ENCODE measurements around the gene HMCN2. TPM values are rescaled to one million over a fixed set of nuclear protein-coding genes. Genes with fewer than 3 reads are reported as not detected.

HMCN2 gene
- total and polyA plus RNA-seq, 2 experiments from 2014 or later: not detected

GRCh38 chr9:130234340-130235260 is 31.0 kb upstream of the HMCN2 start:
- H3K9me3 ChIP-seq (ENCODE audit: low read depth): no peaks in the 10 kb centered on the region
- 0 out of 2 replicates have a peak, but pooled peaks cover 3% of the 10 kb centered on the region for H3K36me3 ChIP-seq (ENCODE audit: low read depth)
- no peaks in the 10 kb centered on the region for H3K27me3 ChIP-seq (replicated peaks; ENCODE audit: insufficient read depth)
- H3K4me3 ChIP-seq: no peak overlapping the region
- no peak overlapping the region for H3K27ac ChIP-seq
- no peak overlapping the region for H3K4me2 ChIP-seq (ENCODE audit: unreplicated experiment)
- H3K9ac ChIP-seq: no peak overlapping the region
- no peaks in the 10 kb centered on the region for H3F3A ChIP-seq (ENCODE audit: insufficient read depth)
- 85% methylated on average over 19 to 26 of the region's 26 CpGs for WGBS, 2 experiments (ENCODE audit: low coverage in 1 of 2, low lambda C conversion rate in 2 of 2, missing lambda C conversion rate in 2 of 2)
- DNase-seq: peak; percentile 32
- no peaks in the 10 kb centered on the region for H4K20me1 ChIP-seq (ENCODE audit: insufficient read depth)
- H3K79me2 ChIP-seq (ENCODE audit: insufficient read depth): no peaks in the 10 kb centered on the region
- no peak overlapping the region for H2AFZ ChIP-seq
- in situ Hi-C loops (cut with MboI): loop anchor here (25.0 kb wide), 1 partner anchor 347 kb away; no protein-coding TSS in a partner anchor
- no peaks in the 10 kb centered on the region for H3K4me1 ChIP-seq (ENCODE audit: insufficient read depth)
- H3K9me2 ChIP-seq (ENCODE audit: insufficient read depth): no peaks in the 10 kb centered on the region
- TF ChIP-seq EZH2 (IDR thresholded peaks at IDR 0.05; ENCODE audit: insufficient read depth, poor library complexity, severe bottlenecking): no peak
- no peak for TF ChIP-seq EZH2phosphoT487 (IDR thresholded peaks at IDR 0.05; ENCODE audit: insufficient read depth, low read depth)

- 46 to 48% methylated on average over 40 to 45 of the region's 45 CpGs for WGBS, 2 experiments (ENCODE audit: low coverage in 1 of 2, low lambda C conversion rate in 2 of 2, missing lambda C conversion rate in 2 of 2)
- Histone ChIP-seq H3K4me1 (ENCODE audit: insufficient read depth) (no peaks in the 10 kb centered on the region), H3K36me3 (ENCODE audit: low read depth) (no peaks in the 10 kb centered on the region), H2AFZ (no peak overlapping the region), H3F3A (ENCODE audit: insufficient read depth) (no peaks in the 10 kb centered on the region), H3K9me3 (ENCODE audit: low read depth) (no peaks in the 10 kb centered on the region), H3K4me3 (no peak overlapping the region), H3K27ac (no peak overlapping the region), H3K9me2 (ENCODE audit: insufficient read depth) (no peaks in the 10 kb centered on the region), H3K9ac (no peak overlapping the region; the same call in 1 of the 2 replicates), H3K27me3 (replicated peaks; ENCODE audit: insufficient read depth) (no peaks in the 10 kb centered on the region), H3K79me2 (ENCODE audit: insufficient read depth) (no peaks in the 10 kb centered on the region), H4K20me1 (ENCODE audit: insufficient read depth) (no peaks in the 10 kb centered on the region), H3K4me2 (ENCODE audit: unreplicated experiment) (no peak overlapping the region)
- TF ChIP-seq EZH2phosphoT487 (IDR thresholded peaks at IDR 0.05; ENCODE audit: insufficient read depth, low read depth) (no peak), EZH2 (IDR thresholded peaks at IDR 0.05; ENCODE audit: insufficient read depth, poor library complexity, severe bottlenecking) (no peak)
- in situ Hi-C loops (cut with MboI): loop anchor here (25.0 kb wide), 1 partner anchor 348 kb away; no protein-coding TSS in a partner anchor
- peak; percentile 65 for DNase-seq
These were observed 29.8 kb upstream of the HMCN2 start for GRCh38 chr9:130235558-130236435.

- Histone ChIP-seq H3K9me2 (ENCODE audit: insufficient read depth) (no peaks in the 10 kb centered on the region), H3F3A (ENCODE audit: insufficient read depth) (no peaks in the 10 kb centered on the region), H3K9me3 (ENCODE audit: low read depth) (no peaks in the 10 kb centered on the region), H3K27me3 (replicated peaks; ENCODE audit: insufficient read depth) (no peaks in the 10 kb centered on the region), H3K4me1 (ENCODE audit: insufficient read depth) (no peaks in the 10 kb centered on the region), H3K4me2 (ENCODE audit: unreplicated experiment) (no peak overlapping the region), H3K27ac (no peak overlapping the region), H3K79me2 (ENCODE audit: insufficient read depth) (no peaks in the 10 kb centered on the region), H3K4me3 (no peak overlapping the region), H3K36me3 (ENCODE audit: low read depth) (no peaks in the 10 kb centered on the region), H3K9ac (no peak overlapping the region), H2AFZ (no peak overlapping the region), H4K20me1 (ENCODE audit: insufficient read depth) (no peaks in the 10 kb centered on the region)
- DNase-seq: no peak
- in situ Hi-C loops (cut with MboI): loop anchor here (25.0 kb wide), 1 partner anchor 349 kb away; no protein-coding TSS in a partner anchor
- TF ChIP-seq EZH2phosphoT487 (IDR thresholded peaks at IDR 0.05; ENCODE audit: insufficient read depth, low read depth) (no peak), EZH2 (IDR thresholded peaks at IDR 0.05; ENCODE audit: insufficient read depth, poor library complexity, severe bottlenecking) (no peak)
- 50 to 60% methylated on average over 9 to 10 of the region's 10 CpGs for WGBS, 2 experiments (ENCODE audit: low coverage in 1 of 2, low lambda C conversion rate in 2 of 2, missing lambda C conversion rate in 2 of 2)
These were observed 29.0 kb upstream of the HMCN2 start for GRCh38 chr9:130236436-130236985.

- no peaks in the 10 kb centered on the region for H3K9me3 ChIP-seq (ENCODE audit: low read depth)
- no peak overlapping the region for H3K4me2 ChIP-seq (ENCODE audit: unreplicated experiment)
- 84 to 87% methylated on average over 10 to 11 of the region's 11 CpGs for WGBS, 2 experiments (ENCODE audit: low coverage in 1 of 2, low lambda C conversion rate in 2 of 2, missing lambda C conversion rate in 2 of 2)
- no peaks in the 10 kb centered on the region for H3K27me3 ChIP-seq (replicated peaks; ENCODE audit: insufficient read depth)
- in situ Hi-C loops (cut with MboI): loop anchor here (25.0 kb wide), 1 partner anchor 350 kb away; no protein-coding TSS in a partner anchor
- TF ChIP-seq EZH2 (IDR thresholded peaks at IDR 0.05; ENCODE audit: insufficient read depth, poor library complexity, severe bottlenecking): no peak
- no peak for TF ChIP-seq EZH2phosphoT487 (IDR thresholded peaks at IDR 0.05; ENCODE audit: insufficient read depth, low read depth)
- no peaks in the 10 kb centered on the region for H4K20me1 ChIP-seq (ENCODE audit: insufficient read depth)
- no peaks in the 10 kb centered on the region for H3K9me2 ChIP-seq (ENCODE audit: insufficient read depth)
- H3K9ac ChIP-seq: no peak overlapping the region
- H3K36me3 ChIP-seq (ENCODE audit: low read depth): no peaks in the 10 kb centered on the region
- no peak overlapping the region for H3K27ac ChIP-seq
- DNase-seq: no peak
- no peaks in the 10 kb centered on the region for H3K4me1 ChIP-seq (ENCODE audit: insufficient read depth)
- no peak overlapping the region for H2AFZ ChIP-seq
- no peak overlapping the region for H3K4me3 ChIP-seq
- no peaks in the 10 kb centered on the region for H3K79me2 ChIP-seq (ENCODE audit: insufficient read depth)
- no peaks in the 10 kb centered on the region for H3F3A ChIP-seq (ENCODE audit: insufficient read depth)
These were observed 28.5 kb upstream of the HMCN2 start for GRCh38 chr9:130237076-130237475.

Data from GM23248 (cell line).